Upper lobe of left lung (tissue), 4 donors: ENCODE data around the gene ZGLP1.

ENCODE experiments used
- POLR2AphosphoS5 ChIP-seq, 2 donors: sonication (generic); formaldehyde crosslinking; IDR thresholded peaks; one replicate each; pipeline ENCODE4 v1.5.1; 2017; ENCODE audit warnings: antibody characterized with exemption in 2 of 2
- TF ChIP-seq, protein P1 (sequence below), 6 experiments: fragments of 450-650 bp in 4 of 6; fragments of 200-600 bp in 2 of 6; sonication (generic) in 2 of 6; IDR thresholded peaks; one replicate each; pipeline ENCODE4 v1.5.1; 2016 to 2019; ENCODE audit warnings: antibody characterized with exemption in 6 of 6

DNA sequence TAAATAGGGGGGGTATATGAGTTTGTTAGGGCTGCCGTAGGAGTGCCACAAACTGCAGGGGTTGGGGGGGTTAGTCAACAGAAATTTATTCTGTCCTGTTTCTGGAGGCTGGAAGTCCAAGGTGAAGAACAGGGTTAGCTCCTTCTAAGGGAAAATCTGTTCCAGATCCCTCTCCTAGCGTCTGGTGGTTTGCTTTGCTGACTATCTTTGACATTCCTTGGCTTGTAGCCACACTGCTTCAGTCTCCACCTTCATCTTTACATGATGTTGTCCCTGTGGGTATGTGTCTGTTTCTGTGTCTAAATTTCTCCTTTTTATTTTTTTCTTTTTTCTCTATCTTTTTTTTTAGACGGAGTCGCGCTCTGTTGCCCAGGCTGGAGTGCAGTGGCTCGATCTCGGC is 46.8 kb downstream of the ZGLP1 start:
- TF ChIP-seq, protein P1, sequence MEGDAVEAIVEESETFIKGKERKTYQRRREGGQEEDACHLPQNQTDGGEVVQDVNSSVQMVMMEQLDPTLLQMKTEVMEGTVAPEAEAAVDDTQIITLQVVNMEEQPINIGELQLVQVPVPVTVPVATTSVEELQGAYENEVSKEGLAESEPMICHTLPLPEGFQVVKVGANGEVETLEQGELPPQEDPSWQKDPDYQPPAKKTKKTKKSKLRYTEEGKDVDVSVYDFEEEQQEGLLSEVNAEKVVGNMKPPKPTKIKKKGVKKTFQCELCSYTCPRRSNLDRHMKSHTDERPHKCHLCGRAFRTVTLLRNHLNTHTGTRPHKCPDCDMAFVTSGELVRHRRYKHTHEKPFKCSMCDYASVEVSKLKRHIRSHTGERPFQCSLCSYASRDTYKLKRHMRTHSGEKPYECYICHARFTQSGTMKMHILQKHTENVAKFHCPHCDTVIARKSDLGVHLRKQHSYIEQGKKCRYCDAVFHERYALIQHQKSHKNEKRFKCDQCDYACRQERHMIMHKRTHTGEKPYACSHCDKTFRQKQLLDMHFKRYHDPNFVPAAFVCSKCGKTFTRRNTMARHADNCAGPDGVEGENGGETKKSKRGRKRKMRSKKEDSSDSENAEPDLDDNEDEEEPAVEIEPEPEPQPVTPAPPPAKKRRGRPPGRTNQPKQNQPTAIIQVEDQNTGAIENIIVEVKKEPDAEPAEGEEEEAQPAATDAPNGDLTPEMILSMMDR (IDR thresholded peaks at IDR 0.05) = no peak
- no peak for TF ChIP-seq POLR2AphosphoS5 (IDR thresholded peaks at IDR 0.05)
